NOMO-1 treated with dmso at 0.1 percent for 144 hours (cell line): ENCODE results near the gene LILRB5.
"Not testable (repeated sequence)": the region's sequence is repeated elsewhere in the genome, so short reads cannot be mapped to it uniquely, and the experiment has no call there.

ENCODE experiments used
- DNase-seq: peaks from one replicate; lab custom pipeline; 2025; ENCODE audit not compliant: unreplicated experiment; lab: John Stamatoyannopoulos, UW

Gene LILRB5

DNA sequence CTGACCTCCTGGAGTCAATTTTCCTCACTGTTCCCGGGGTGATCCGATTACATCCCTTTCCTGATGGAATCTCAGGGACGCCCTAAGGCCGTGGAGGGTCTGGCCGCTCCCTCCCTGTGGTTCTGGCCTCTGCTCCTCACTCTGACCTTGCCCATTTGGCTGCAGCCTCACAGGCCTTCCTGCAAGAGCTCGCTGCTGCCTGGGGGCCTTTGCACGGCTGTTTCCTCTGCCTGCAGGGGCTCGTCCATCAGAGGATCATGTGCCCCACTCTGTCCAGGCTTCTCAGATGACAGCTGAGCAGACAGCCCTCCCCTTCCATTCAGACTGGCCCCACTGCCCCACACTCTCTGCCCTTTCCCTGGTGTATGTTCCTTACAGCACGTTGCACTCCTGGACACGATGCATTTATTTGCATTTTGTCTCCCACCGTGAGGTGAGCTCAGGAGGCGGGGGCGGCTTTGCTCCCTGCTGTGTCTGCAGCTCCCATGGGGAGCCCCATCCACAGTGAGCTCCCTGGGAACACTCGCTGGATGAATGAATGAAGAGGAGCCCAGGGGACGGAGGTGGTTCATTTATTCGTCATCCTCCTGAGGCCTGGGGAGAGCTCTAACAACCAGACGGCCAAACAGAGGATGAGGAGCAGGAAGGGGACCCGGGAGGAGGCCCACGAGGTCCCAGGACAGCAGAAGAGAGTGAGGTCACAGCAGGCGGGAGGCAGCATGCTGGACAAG is 39.4 kb downstream of the LILRB5 start:
- not testable (repeated sequence) for DNase-seq

DNA sequence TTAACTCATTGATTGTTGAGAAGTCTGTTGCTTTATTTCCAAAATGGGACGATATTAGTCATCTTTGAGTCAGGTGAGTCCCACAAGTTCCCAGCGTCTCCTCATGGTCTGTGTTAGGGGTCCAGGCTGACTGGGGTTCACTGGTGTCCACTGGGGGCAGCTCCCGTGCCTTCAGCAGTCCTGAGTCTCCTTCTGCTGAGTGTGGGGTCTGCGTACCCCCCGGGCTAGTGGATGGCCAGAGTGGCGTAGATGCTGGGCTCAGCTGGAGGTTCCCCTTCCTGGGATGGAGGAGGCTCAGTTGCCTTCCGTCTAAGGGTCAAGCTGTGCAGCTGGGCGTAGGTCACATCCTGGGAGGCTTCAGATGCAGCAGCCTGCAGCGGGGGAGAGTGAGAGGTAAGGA is 40.2 kb downstream of the LILRB5 start:
- DNase-seq = no peak

DNA sequence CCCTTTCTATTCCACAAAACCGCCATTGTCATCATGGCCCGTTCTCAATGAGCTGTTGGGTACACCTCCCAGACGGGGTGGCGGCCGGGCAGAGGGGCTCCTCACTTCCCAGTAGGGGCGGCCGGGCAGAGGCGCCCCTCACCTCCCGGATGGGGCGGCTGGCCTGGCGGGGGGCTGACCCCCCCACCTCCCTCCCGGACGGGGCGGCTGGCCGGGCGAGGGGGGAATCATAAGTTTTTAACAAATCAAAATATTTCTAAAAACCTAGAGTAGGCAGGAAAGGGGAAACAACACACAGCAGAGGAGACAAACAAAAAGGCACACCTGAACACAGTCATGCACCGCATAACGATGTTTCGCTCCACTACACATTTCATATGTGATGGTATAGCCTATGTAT is 42.3 kb downstream of the LILRB5 start:
- not testable (repeated sequence) for DNase-seq

DNA sequence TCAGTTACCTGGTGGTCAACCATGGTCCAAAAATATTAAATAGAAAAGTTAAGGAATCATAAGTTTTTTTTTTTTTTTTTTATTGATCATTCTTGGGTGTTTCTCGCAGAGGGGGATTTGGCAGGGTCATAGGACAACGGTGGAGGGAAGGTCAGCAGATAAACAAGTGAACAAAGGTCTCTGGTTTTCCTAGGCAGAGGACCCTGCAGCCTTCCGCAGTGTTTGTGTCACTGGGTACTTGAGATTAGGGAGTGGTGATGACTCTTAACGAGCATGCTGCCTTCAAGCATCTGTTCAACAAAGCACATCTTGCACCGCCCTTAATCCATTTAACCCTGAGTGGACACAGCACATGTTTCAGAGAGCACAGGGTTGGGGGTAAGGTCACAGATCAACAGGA is 42.9 kb downstream of the LILRB5 start:
- not testable (repeated sequence) for DNase-seq

DNA sequence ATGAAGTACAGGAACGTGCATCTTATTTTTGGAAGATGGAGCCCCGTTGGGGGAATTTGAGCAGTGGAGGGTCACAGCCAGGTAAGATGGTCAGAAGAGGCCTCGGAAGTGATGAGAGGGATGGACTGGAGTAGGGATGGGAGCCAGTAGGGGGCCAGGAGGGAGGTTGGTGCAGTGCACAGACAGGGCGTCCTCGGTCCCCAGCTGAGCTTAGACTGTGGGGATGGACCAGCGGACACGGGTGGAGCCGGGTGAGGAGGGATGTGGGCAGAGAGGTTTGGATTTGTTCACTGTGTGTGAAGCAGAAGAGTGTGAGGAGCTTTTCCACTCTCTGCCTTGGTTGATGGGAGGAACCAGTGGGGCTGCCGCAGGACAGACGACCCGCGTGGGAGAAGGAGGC is 45.8 kb downstream of the LILRB5 start:
- DNase-seq = no peak

DNA sequence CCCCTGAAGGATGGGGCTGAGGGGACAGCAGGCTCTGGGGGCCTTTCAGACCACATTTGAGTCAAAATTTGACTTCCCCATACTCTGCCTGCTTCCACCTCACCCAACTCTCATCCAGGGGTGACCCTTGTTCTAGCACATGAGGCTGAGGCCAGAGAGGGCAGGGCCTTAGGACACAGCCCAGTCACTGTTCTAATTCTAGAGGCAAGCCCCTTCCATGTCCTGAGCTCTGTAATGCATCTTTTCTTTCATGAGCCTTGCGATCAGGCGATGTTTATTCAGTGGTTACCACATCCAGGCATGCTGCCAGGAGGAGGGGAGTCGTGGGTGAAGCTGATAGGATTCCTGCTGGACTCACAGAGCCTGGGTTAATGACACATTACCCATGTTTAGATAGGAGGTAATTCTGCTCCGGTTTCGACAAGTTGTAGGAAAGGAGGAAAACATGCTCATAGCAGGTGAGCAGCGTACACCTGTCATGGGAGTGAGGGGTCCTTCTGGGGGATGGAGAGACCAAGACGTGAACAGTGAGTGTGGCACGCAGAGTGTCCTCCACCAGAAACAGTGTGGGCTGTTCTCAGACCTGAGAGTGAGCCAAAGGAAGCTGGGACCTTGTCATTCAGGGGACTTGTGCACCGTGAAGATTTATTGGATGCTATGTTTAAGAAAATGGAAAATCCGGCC is 47.1 kb downstream of the LILRB5 start:
- peak; percentile 47 for DNase-seq

DNA sequence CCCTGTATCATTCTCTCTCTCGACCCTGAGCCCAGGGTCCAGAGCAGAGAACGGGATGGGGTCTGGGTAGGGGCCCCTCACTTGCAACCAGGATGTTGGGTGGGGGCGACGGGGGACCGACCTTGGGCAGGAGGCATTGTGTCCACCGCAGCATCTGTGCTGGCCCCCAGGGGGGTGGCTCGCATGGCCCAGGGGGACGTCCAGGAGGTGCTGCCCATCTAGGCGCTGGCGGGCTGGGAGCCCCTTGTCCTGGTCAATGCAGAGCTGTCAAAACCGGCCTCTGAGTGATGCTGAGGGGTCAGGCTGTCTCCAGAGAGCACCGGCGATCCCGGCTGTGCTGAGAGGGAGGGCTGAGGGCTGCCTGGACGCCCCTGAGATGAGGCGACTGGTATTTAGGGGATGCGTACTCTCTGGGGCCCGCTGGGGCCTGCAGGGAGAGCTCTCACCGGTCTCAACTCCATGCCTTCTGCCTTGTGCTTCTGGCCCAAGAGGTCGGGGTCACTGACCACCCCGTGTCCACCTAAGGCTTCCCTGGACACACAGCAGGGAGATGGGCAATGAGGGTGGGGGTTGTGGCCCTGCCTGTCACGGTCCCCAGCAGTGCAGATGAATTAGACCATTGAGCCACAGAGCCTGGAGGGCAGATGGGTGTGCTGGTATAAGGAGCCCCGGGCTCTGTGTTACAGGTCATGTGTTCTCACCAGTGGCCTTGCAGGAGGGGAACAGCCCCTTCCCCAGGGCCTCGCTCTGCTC is 47.8 kb downstream of the LILRB5 start:
- DNase-seq = no peak

DNA sequence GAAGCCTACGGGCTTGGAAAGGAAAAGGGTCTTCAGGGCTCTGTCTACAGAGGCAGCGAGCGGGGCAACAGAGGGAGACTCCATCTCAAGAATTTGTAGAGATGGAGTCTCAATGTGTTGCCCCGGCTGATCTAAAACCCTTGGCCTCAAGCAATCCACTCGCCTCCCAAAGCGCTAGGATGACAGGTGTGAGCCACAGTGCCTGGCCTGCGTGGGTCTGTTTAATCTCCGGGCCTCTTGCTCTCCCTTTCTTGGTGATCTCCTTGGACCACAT is 48.4 kb downstream of the LILRB5 start:
- DNase-seq = no peak

DNA sequence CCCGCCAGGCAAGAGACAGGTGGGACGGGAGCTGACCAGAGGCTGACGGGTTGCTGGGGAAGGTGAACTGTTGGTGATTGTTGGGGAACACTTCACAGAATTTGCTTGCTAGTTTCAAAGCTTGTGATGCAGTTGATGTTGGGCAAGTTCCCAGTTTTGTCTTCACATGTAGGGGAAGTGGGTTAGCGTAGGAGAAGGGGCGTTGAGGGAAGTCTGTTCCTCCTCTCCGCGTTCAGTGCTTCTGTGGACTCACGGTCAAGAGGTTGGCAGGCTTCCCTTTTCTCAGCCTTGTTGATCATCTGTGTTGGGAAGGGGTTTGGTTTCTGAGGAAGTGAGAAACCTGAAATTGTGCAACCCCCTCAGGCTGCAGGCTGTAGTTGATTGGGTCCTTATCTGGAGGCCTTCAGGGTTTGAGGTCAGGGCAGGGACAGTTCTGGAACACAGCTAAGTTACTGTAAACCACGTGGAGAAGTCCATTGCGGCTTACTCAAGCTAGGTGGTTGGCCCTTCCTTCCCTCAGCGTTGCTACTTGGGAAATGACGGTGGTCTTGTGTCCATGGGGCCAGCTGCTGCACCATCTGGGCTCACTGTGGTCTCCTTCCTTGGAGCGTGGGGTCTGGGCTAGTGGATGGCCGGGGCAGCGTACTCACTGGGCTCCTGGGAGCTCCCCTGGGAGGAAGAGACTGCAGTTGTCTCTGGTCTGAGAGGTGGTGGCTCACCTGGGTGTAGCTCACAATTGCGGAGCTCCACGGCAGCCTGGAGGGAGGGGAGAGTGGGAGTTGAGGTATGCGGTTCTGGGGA is 48.9 kb downstream of the LILRB5 start:
- DNase-seq = peak; percentile 99

DNA sequence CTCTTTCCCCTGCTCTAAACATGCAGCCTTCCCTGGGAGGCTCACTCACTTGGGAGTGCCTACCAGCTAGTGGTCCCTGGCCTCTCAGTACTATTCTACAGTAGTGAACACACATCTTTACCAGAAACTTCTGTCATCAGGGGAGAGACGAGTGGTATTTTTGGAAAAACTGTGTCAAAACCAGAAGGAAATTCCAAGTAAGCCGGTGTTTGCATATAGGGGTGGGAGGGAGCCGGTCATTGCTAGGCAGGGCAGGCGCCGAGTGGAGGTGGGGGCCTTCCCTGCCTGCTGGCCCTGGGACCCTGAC is 49.4 kb downstream of the LILRB5 start:
- DNase-seq = no peak

DNA sequence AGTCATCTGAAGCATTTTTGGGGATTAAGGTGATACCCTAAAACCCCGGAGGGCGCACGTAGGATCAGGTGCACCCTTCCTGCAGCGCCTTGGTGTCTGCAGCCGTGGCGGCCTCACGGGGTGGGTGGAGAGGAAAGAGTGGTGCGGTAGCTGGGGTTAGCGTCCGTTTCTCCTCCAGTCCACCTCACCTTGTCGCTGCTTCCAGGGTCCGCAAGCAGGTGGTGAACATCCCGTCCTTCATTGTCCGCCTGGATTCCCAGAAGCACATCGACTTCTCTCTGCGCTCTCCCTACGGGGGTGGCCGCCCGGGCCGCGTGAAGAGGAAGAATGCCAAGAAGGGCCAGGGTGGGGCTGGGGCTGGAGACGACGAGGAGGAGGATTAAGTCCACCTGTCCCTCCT is 49.9 kb downstream of the LILRB5 start:
- DNase-seq = not testable (repeated sequence)

DNA sequence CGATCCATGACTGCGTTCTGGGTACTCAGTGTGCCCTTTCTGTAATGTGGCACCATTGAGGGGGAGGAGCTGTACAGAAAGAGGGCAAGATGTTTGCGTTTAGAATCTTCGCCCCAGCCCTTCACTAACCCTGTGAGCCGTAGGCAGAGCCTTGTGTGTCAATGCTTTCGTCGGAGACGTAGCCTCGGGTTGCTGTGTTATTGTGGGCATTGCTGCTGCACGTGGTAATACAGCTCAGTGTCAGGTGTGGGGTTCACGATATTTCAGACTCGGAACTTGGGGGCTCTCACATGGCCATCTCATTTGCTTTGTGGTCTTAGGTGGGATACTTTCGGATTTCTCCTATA is 50.3 kb downstream of the LILRB5 start:
- no peak for DNase-seq

DNA sequence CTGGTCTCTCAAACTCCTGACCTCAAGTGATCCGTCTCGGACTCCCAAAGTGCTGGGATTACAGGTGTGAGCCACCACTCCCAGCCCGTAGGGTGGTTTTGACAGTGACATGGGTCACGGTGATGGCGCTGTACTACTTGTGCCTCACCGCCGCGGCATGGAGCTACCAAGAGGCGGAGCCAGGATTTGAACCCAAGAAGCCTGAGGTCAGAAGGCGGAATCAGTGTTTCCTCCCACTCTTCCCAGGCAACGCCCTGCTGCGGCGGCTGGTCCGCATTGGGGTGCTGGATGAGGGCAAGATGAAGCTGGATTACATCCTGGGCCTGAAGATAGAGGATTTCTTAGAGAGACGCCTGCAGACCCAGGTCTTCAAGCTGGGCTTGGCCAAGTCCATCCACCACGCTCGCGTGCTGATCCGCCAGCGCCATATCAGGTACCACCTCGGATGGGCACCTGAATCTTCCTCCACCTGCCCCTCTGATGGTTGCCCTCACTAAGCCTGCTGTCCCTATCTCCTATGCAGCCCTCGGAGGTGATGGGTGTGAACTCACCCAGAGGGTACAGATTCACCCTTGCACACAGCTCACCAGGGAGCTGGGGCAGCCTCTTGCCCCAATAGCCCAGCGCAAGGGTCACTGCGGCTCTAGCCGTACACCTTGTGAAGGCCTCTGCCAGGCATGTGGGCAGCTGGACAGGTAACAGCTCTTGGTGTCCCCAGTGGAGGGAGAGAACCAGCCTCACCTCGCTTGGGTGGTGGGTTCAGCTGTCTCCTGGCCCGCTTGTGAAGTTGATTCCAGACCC is 50.8 kb downstream of the LILRB5 start:
- no peak for DNase-seq

DNA sequence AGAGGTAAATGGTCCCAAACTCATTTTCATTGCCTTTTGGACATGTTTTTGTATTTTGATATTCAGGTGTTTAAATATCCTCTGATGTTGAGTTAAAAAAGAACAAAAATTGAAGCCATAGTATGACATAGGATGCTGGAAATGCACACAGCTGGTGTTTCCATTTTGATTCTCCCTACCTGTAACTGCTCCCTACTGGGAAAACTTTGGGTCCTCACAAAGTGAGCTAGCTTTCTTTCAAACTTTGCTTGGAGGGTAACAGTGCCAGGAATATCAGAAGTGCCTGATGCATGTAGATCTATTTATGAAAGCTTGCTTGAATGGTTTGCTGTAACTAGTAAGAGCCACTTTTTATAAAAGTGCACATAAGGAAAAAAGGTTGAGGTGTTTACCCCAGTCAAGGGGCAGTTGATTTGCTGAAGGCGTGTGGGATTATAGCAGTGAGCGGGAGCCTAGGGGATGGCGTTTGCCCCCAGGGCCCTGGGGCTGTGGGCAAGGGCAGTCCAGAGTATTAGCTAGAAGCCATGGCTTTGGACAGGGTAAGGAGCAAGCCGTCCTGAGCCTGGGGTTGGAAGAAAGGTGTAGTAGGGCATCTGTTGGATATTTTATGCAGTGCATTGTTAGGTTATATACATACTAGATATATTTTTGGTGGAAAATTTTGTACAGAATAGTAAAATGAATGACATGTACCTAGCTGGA is 52.2 kb downstream of the LILRB5 start:
- no peak for DNase-seq

DNA sequence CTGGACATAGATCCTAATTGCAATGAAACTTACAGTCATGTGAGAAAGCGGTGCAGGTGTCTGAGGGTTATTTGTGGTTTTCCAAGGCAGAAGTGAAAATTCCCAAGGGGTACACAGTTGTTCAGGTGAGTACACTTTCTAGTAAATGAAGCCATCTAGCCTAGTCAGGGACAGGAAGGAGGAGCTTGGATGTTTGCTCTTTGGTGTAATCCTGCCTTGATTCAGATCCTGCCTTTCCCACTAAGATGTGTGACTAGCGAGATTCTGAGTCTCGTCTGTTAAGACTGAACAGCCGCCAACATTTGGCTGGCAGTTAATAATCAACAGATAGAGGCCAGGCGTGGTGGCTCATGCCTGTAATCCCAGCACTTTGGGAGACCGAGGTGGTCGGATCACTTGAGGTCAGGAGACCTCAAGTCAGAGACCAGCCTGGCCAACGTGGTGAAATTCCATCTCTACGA is 53.9 kb downstream of the LILRB5 start:
- DNase-seq = no peak

DNA sequence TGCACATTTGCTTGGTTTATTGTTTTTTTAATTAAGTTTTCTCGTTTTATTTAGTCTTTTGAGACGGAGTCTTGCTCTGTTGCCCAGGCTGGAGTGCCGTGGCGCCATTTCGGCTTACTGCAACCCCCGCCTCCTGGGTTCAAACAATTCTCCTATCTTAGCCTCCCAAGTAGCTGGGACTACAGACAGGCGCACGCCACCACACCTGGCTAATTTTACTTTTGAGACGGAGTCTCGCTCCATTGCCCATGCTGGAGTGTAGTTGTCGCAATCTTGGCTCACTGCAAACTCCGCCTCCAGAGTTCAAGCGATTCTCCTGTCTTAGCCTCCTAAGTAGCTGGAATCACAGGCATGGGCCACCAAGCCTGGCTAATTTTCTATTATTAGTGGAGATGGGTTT is 55.1 kb downstream of the LILRB5 start:
- no peak for DNase-seq

DNA sequence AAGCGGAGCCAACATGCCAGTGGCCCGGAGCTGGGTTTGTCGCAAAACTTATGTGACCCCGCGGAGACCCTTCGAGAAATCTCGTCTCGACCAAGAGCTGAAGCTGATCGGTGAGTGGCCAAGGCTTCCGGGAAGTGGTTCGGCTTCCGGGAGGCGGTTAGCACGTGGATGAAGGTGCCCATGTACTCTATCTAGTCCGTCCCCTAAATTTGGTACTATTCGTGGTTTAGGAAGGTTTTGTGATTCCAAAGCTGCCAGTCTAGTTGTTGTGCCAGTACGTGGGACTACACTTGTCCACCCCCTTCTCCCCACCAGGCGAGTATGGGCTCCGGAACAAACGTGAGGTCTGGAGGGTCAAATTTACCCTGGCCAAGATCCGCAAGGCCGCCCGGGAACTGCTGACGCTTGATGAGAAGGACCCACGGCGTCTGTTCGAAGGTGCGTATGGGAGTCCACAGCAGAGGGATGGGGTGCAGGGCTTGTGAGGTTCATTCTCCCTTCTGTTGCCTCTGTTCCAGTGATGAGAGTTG is 55.8 kb downstream of the LILRB5 start:
- no peak for DNase-seq
